ENCODE data around the gene DGKZ.
"Not testable (repeated sequence)": the region's sequence is repeated elsewhere in the genome, so short reads cannot be mapped to it uniquely, and the experiment has no call there.

Gene DGKZ

GRCh38 chr11:46369458-46370152 lies 22.3 kb downstream of the DGKZ start:
- no peak overlapping the region for H3K27ac ChIP-seq
- H3K9me3 ChIP-seq = no peaks in the 10 kb centered on the region
- H3K4me3 ChIP-seq (ENCODE audit: low read depth in 1 of 2, low read length in 1 of 2) = no peak overlapping the region
- peaks cover 9 to 16% of the 10 kb centered on the region in 2 experiments for H3K4me1 ChIP-seq (ENCODE audit: control insufficient read depth in 1 of 2, insufficient read depth in 1 of 2, low read depth in 1 of 2, low read length in 1 of 2)
- no peaks in the 10 kb centered on the region for H3K27me3 ChIP-seq
- H3K36me3 ChIP-seq = peaks cover 99% of the 10 kb centered on the region
- TF ChIP-seq CTCF (IDR thresholded peaks at IDR 0.05) = peak; percentile 74

GRCh38 chr11:46370253-46370652 lies 23.0 kb downstream of the DGKZ start:
- no peak for TF ChIP-seq CTCF (IDR thresholded peaks at IDR 0.05)
- no peaks in the 10 kb centered on the region for H3K27me3 ChIP-seq
- H3K4me3 ChIP-seq (ENCODE audit: low read depth in 1 of 2, low read length in 1 of 2) = no peak overlapping the region
- no peaks in the 10 kb centered on the region for H3K9me3 ChIP-seq
- peaks cover 6 to 11% of the 10 kb centered on the region in 2 experiments for H3K4me1 ChIP-seq (ENCODE audit: control insufficient read depth in 1 of 2, insufficient read depth in 1 of 2, low read depth in 1 of 2, low read length in 1 of 2)
- H3K36me3 ChIP-seq = peaks cover 99% of the 10 kb centered on the region
- H3K27ac ChIP-seq = no peak overlapping the region

- H3K27ac ChIP-seq; H3K27me3 ChIP-seq; H3K9me3 ChIP-seq; H3K4me3 ChIP-seq (ENCODE audit: low read depth in 1 of 2, low read length in 1 of 2): not testable (repeated sequence)
- H3K4me1 ChIP-seq (ENCODE audit: control insufficient read depth in 1 of 2, insufficient read depth in 1 of 2, low read depth in 1 of 2, low read length in 1 of 2) = peaks cover 6 to 11% of the 10 kb centered on the region in 2 experiments
- H3K36me3 ChIP-seq = peaks cover 99% of the 10 kb centered on the region
Observed at GRCh38 chr11:46371262-46371661, 24.0 kb downstream of the DGKZ start.

- Histone ChIP-seq H3K27me3 (no peaks in the 10 kb centered on the region), H3K9me3 (peaks cover 6% of the 10 kb centered on the region), H3K4me1 (ENCODE audit: control insufficient read depth in 1 of 2, insufficient read depth in 1 of 2, low read depth in 1 of 2, low read length in 1 of 2) (peaks cover 2 to 9% of the 10 kb centered on the region in 2 experiments), H3K27ac (no peak overlapping the region), H3K4me3 (ENCODE audit: low read depth in 1 of 2, low read length in 1 of 2) (no peak overlapping the region), H3K36me3 (peaks cover 99% of the 10 kb centered on the region)
- no peak for TF ChIP-seq CTCF (IDR thresholded peaks at IDR 0.05)
Observed at GRCh38 chr11:46372086-46372485, 24.8 kb downstream of the DGKZ start.

- not testable (repeated sequence) for H3K27ac ChIP-seq; H3K9me3 ChIP-seq; H3K27me3 ChIP-seq; H3K4me1 ChIP-seq (ENCODE audit: control insufficient read depth in 1 of 2, insufficient read depth in 1 of 2, low read depth in 1 of 2, low read length in 1 of 2); H3K4me3 ChIP-seq (ENCODE audit: low read depth in 1 of 2, low read length in 1 of 2)
- peaks cover 99% of the 10 kb centered on the region for H3K36me3 ChIP-seq
Observed at GRCh38 chr11:46372501-46372900, 25.2 kb downstream of the DGKZ start.

GRCh38 chr11:46373787-46374740 lies 26.8 kb downstream of the DGKZ start:
- H3K9me3 ChIP-seq = peaks cover 6% of the 10 kb centered on the region
- H3K4me1 ChIP-seq (ENCODE audit: control insufficient read depth in 1 of 2, insufficient read depth in 1 of 2, low read depth in 1 of 2, low read length in 1 of 2) = peaks cover 10 to 17% of the 10 kb centered on the region in 2 experiments
- H3K4me3 ChIP-seq (ENCODE audit: low read depth in 1 of 2, low read length in 1 of 2) = no peak overlapping the region
- peaks cover 98% of the 10 kb centered on the region for H3K36me3 ChIP-seq
- no peak overlapping the region for H3K27ac ChIP-seq
- no peaks in the 10 kb centered on the region for H3K27me3 ChIP-seq
- no peak for TF ChIP-seq CTCF (IDR thresholded peaks at IDR 0.05)
